HG03175 (cell line): ENCODE data around the gene AP5M1.
A peak's percentile ranks its signal among the peaks of the same experiment; 100 is the strongest.
"Not testable (repeated sequence)": the region's sequence is repeated elsewhere in the genome, so short reads cannot be mapped to it uniquely, and the experiment has no call there.

Source experiments
- ATAC-seq: cut with Tn5 transposase; IDR thresholded peaks from one replicate; pipeline ENCODE4 v1.9.1; 2021; ENCODE audit warnings: mild to moderate bottlenecking, moderate library complexity; ENCODE audit not compliant: unreplicated experiment

Gene AP5M1

GRCh38 chr14:57268161-57269069, at the start of gene AP5M1, which contains the start of gene EXOC5:
Gene AP5M1 (plus strand): TSS chr14:57268971. CDS start chr14:57269315, 344 bp downstream.
Gene EXOC5 (minus strand): TSS chr14:57268905. CDS start chr14:57268648, 257 bp downstream.
- ATAC-seq = peak; percentile 86

- ATAC-seq = no peak
Observed at GRCh38 chr14:57221931-57222330, 46.8 kb upstream of the AP5M1 start.

- no peak for ATAC-seq
Observed at GRCh38 chr14:57227083-57227482, 41.7 kb upstream of the AP5M1 start.

GRCh38 chr14:57228320-57228719, 40.5 kb upstream of the AP5M1 start:
- not testable (repeated sequence) for ATAC-seq

GRCh38 chr14:57232006-57232405, 36.8 kb upstream of the AP5M1 start:
- no peak for ATAC-seq

GRCh38 chr14:57240115-57240514, 28.7 kb upstream of the AP5M1 start:
- ATAC-seq = not testable (repeated sequence)

- no peak for ATAC-seq
Observed at GRCh38 chr14:57243320-57243719, 25.5 kb upstream of the AP5M1 start.

GRCh38 chr14:57244106-57244505, 24.7 kb upstream of the AP5M1 start:
- no peak for ATAC-seq

GRCh38 chr14:57245941-57246340, 22.8 kb upstream of the AP5M1 start:
- no peak for ATAC-seq

- no peak for ATAC-seq
Observed at GRCh38 chr14:57246933-57247657, 21.7 kb upstream of the AP5M1 start.

- no peak for ATAC-seq
Observed at GRCh38 chr14:57254884-57255283, 13.9 kb upstream of the AP5M1 start.

GRCh38 chr14:57258221-57258620, 10.6 kb upstream of the AP5M1 start:
- not testable (repeated sequence) for ATAC-seq

- ATAC-seq = no peak
Observed at GRCh38 chr14:57259672-57260071, 9.1 kb upstream of the AP5M1 start.

- no peak for ATAC-seq
Observed at GRCh38 chr14:57261604-57262003, 7.2 kb upstream of the AP5M1 start.

- ATAC-seq = no peak
Observed at GRCh38 chr14:57262117-57262516, 6.7 kb upstream of the AP5M1 start.

- ATAC-seq = no peak
Observed at GRCh38 chr14:57266065-57266464, 2.7 kb upstream of the AP5M1 start.

- no peak for ATAC-seq
Observed at GRCh38 chr14:57273236-57273635, 4.5 kb downstream of the AP5M1 start.

- no peak for ATAC-seq
Observed at GRCh38 chr14:57274551-57274950, 5.8 kb downstream of the AP5M1 start.

GRCh38 chr14:57275023-57275664, 6.4 kb downstream of the AP5M1 start:
- no peak for ATAC-seq

- no peak for ATAC-seq
Observed at GRCh38 chr14:57277062-57277461, 8.3 kb downstream of the AP5M1 start.

- no peak for ATAC-seq
Observed at GRCh38 chr14:57287745-57288144, 19.0 kb downstream of the AP5M1 start.
